HG02870 (cell line): Measurements from ENCODE around the gene SUPT20HL1.
"Not testable (repeated sequence)": the region's sequence is repeated elsewhere in the genome, so short reads cannot be mapped to it uniquely, and the experiment has no call there.

Experiments
- ATAC-seq: cut with Tn5 transposase; IDR thresholded peaks from one replicate; pipeline ENCODE4 v1.9.1; 2021; ENCODE audit warnings: mild to moderate bottlenecking, moderate library complexity; ENCODE audit not compliant: unreplicated experiment

Gene SUPT20HL1

DNA sequence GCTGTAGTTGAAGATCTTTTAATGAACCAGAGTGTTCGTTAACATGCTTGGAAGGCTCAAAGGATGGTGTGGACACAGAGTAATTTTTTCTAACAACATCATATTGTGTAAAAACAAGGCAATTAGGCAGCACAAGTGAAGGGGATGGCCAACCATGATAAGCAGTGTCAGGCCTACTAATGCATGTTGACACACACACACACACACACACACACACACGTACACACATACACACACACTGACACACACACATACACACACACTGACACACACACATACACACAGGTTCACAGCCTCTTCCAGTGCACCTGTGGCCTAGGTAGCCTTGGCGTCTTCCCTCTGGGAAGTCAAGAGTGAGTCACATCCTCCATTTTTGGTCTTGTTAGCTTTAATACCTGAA is at the start of gene SUPT20HL1:
TSS of gene SUPT20HL1 (plus strand) at position 368 of the 400 bp plus-strand sequence. CDS start 2,122 bp downstream, outside the sequence.
- no peak for ATAC-seq

DNA sequence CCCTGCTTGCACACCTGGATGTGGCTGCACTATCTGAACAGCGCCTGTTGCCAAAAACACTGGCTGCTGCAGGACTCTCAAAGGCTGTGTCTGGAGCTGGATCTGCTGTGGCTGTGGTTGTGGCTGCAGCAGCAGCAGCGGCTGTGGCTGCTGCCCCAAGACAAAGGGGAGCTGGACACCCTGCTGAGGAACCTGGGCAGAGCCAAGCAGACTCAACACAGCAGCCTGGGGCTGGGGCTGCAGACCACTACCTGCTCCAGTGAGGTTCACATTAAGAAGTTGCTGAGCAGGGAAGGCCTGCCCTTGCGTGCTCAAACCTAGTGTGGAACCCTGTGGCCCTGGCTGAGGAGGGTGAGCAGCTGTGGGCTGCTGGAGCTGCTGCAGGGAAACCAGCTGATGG is 49.5 kb upstream of the SUPT20HL1 start:
- ATAC-seq = not testable (repeated sequence)

DNA sequence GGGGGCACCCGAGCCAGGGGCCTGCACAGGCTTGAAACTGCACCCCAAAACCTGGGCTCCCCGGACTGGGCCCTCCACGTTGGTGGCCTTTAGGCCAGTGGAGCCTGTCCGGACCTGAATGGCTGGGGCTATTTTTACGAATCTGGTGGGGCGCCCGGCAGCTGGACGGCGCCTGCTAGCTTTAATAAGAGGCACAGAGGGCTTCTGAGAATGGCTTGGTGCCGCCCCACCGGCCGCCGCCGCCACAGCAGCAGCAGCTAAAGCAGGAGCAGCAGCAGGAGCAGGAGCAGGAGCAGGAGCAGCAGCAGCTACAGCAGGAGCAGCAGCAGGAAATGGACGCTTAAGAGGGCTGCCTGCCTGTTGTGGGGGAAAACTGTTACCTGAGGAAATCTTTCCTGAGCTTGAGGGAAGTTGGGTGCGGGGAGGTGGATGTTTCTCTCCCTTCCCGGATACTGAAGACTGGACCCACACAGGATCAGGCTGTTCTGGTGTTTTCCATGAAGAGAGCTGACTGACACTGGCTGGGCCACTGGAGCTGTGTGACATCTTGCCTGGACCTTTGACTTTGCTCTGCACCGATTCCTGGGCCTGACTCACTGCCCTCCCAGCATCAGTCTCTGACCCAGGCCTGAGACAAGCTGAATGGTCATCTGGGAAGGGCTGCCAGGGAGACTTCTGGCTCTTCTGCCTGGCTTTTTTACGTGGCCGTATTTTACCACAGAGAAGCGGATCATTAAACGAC is 48.8 kb upstream of the SUPT20HL1 start:
- not testable (repeated sequence) for ATAC-seq

DNA sequence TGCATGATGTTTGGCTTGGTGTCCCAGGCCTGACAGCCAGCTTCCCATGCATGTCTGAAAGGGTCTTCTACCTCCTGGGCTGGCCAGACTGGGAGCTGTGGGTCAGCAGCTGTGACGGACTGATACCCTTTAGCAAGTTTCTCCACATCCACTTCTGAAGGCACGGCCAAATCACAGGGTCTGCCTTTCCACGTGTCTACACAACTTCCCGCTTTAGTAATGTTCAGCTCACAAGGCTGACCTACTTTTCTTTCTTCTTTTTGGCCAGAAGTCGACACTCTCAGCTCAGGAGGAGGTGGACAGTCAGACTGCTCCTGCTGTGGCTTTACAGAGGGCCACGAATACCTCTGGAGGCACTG is 48.2 kb upstream of the SUPT20HL1 start:
- not testable (repeated sequence) for ATAC-seq

DNA sequence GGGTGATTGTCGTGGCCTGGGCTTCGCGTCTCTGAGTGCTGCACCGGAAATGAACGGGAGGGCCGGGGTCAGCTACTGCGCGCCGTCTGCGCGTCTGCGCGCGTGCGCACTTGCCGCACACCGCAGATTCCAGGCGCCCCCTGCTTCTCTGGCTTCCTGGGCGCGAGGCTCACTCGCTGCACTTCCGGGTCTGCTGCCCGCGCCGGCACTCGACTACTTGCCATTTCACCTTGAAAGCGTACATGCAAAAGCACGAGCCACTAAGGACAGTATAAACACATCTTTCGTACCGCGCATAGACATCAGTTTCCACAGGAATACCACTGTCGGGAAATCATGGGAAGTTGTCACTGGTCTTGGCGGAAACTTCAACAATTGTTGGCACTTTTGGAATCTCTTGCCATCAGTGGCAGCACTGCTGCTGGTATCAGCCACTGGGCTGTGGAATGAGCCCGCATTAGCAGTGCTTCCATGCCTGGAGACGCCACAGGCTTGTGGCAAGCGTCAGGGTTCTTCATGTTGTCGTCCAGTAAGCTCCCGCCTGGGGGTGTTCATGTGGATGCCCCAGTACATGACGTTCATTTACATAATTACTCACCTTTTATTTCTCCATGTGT is 46.3 kb upstream of the SUPT20HL1 start, which contains the start of gene SUPT20HL2:
TSS of gene SUPT20HL2 (minus strand) at position 51 of the 617 bp plus-strand sequence. CDS start 754 bp downstream, outside the sequence.
- no peak for ATAC-seq

DNA sequence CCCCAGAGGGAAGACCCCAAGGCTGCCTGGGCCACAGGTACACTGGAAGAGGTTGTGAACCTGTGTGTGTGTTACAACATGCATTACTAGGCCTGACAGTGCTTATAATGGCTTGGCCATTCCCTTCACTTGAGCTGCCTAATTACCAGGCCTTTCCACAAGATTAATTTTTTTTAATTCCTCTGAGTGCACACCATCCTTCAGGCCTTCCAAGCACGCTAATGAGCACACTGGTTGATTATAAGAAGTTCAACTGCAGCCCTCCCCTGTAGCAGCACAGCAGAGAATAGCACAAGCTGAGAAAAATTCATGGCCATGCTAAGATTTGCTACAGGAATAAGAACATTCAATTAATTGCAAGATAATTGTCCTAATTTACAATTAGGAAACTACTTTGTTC is 44.3 kb upstream of the SUPT20HL1 start:
- ATAC-seq = no peak

DNA sequence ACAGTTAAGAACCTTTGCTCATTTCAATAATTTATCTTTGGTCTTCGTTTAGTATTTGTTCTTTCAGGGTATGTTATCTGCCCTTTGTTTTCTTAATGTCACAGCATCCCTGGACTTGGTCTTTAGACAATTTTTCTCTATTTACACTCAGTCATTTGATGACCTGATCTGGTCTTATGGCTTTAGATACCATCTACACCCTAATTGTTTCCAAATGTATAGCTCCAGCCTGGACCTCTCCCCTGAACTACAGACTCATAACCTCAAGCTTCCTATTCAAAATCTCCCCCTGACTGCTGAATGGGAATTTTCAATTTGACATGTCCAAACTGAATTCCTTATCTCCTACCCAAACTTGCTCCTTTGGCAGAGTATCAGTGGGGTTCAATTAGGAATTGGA is 42.9 kb upstream of the SUPT20HL1 start:
- no peak for ATAC-seq

DNA sequence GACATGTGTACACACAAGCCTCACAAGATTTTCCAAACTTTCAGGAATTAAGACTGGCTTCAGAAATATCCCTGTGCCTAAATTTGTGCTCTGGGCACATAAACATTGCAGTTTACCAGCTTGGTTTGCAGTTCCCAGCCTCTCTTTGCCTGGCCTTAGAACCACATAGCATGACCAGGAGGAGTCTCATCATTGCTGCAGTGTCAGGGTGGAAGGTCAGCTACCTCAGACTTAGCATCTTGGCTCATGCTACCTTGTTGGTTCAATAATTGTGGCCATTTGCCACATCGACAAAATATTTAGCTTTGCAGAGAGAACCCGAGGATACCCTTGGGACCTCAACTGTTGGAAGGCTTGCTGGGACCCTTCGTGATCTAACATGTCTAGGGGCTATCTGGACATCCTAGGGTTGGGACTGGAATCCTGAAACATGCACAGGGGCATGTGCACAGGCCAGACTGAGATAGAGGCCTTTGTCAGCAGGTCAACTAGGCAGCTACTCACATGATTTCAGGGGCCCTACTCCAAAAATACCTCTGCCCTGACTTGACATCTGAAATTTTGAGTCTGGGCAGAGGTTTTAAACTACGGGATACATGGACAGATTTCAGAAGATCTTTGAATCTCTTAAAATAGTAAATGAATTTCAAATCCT is 38.6 kb upstream of the SUPT20HL1 start:
- ATAC-seq = no peak

DNA sequence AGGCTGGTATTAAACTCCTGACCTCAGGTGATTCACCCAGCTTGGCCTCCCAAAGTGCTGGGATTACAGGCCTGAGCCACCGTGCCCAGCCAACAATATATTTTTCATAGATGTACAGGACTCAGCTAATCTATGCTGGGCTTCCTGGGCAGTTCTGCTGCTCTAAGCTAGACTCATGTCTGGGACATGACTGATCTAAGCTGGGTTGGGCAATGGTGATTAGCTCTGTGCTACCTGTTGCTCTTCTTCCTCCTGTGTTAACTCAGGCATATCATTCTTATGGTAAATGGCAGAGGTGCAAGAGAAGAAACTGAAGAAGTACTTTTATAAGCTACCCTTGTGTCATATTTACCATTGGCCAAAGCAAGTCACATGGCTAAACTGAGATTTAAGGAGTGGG is 35.2 kb upstream of the SUPT20HL1 start:
- no peak for ATAC-seq

DNA sequence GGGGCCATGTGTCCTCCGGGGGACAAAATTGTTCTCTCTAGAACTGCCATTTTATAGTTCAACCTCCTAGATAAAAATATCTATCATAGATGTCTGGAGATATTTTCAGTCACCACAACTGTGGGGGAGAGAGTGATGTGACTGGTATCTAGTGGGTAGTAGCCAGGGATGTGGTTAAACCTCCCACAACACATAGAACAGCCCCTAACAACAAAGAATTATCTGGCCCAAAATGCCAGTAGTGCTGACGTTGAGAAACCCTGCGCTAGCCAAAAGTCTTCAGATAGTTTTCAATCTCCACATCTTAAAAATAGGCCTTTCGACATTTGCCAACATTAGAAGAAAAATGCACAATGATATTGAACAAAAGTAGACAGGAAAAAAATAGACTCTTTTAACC is 27.6 kb upstream of the SUPT20HL1 start:
- no peak for ATAC-seq

DNA sequence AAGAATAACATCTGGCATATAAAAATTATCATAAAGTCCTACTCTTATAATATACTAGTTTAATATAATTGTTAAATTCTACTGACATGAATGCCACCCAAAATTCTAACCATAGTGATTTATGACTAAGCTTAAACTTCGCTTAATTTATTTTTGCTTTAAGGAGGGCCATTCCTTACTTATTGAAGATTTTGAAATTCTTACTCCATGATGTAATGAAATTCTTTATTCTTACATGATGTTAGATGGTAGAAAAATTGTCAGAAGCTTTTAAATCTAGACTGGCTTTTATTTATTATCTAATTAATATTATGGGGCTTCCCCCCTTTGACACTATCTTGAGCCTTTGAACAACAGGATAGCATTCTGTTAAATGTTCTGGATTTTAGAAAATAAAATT is 27.1 kb upstream of the SUPT20HL1 start:
- no peak for ATAC-seq

DNA sequence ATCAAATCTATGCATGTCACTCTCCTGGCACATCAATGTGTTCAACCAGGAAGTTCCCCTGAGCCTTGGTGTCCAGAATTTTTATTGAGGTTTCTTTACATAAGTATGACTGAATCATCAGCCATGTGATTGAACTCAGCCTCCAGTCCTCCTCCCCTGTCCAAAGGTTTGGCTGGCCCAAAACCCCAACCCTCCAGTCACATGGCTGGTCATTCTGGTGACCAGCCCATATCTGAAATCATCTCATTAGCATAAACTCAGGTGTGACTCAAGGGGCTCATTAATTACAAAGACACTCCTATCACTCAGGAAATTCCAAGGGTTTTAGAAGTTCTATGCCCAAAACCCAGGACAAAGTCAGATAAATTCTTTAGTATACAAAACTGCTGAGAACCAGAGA is 26.0 kb upstream of the SUPT20HL1 start:
- ATAC-seq = no peak

DNA sequence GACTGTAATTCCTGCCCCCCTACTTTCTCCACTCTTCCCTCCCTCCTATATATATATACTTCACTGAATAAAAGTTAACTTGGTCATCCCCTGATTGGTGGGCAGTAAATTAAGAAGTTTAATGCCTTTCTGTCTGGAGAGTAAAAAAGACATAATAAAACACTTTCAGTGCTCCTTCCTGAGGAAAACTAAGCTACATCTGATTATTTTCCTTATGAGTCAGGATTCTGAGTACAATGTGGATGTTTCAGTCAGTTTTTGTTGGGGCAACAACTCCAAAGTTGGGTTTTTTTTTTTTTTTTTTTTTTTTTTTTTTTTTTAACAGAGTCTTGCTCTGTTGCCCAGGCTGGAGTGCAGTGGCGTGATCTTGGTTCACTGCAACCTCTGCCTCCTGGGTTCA is 24.6 kb upstream of the SUPT20HL1 start:
- ATAC-seq = no peak

DNA sequence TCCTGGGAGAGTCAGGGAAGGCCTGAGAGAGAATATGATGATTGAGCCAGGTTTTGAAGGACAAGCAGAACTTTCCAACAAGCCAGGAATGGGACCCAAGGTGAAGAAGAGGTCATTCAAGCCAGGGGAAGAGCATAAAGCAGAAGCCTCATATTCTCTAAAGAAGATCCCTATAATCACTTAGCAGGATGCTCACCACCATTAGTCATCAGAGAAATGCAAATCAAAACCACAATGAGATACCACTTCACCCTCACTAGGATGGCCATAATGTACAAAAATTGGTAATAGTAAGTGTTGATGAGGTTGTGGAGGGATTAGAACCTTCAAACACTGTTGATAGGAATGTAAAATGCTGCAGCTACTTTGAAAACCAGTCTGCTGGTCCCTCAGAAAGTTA is 20.5 kb upstream of the SUPT20HL1 start:
- no peak for ATAC-seq

DNA sequence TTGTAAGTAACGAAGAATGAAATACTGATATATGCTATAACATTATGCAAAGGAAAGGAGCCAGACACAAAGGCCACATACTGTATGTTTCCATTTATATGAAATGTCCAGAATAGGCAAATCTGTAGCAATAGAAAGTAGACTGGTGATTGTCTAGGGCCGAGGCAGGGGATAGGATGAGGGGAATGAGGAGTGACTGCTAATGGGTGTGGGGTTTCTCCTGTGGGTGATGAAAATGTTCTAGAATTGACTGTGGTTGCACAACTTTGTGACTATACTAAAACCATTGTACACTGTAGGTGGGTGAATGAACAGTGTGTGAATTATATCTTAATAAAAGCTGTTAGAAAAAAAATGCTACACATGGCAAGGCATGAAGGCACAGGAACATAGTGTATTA is 19.9 kb upstream of the SUPT20HL1 start:
- ATAC-seq = no peak

DNA sequence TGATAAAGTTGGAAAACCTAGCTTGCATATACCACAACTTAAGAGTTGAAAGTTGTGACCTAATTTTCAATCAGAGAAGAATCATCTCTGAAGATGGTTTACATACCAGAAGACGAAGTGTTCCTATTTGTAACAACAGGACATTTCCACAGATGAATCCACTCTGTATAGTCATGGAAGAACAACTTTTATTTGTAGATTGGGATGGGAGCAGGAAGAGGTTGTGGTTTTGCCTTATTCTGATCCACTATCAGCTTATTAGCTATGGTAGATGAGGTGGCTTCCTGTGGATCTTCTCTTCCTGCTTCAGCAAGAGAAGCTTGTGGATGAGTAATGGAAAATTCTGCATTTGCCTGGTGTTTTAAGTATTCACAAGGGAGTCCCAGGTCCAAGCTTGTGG is 18.6 kb upstream of the SUPT20HL1 start:
- no peak for ATAC-seq

DNA sequence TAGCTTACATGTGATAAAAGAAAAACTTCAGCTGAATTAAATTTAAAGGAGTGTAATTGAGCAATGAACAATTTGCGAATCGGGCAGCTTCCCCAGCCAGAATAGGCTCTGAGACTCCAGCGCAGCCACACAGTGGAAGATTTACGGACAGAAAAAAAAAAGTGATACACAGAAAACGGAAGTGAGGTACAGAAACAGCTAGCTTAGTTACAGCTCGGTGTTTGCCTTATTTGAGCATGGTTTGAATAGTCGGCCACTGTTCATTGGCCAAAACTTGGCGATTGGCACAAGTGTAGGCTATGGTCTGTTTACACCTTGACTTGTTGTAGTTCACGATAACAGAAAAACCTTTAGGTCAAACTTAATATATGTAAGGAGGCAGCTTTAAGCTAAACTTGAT is 16.7 kb upstream of the SUPT20HL1 start:
- peak; percentile 81 for ATAC-seq

DNA sequence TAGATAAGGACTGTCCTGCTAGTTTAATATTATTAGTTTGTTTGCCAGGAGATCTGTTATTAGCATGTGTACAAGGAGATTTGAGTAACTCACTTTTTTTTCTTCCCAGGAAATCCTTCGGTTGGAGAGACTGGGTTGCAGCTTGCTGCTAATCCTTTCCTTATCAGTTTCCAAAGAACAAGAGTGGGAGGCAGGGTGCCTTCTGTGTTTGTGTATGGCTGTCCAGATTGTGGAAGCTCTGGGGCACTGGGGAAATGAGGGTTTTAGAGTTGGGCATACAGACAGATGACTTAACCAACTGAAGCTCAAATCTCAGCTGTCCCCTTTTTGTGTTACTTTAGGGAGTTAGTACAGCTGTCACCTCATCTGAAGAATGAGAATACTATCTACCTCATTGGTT is 12.6 kb upstream of the SUPT20HL1 start:
- ATAC-seq = no peak

DNA sequence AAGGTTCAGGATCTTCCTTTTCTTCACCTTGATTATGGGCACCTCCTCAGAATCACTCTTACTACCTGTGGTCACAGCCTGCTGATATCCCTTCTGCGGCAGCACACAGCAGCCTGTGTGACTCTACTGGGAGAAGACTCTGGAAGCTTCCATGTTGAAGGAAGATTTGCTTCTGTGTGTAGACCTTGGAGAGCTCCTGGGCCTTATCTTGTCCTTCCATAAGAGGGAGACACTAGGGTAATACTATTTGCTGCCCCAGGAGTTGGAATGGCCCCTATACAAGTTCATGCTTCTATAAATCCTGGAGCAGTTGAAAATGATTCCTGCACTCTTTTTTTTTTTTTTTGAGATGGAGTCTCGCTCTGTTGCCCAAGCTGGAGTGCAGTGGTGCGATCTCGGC is 10.2 kb upstream of the SUPT20HL1 start:
- ATAC-seq = no peak

DNA sequence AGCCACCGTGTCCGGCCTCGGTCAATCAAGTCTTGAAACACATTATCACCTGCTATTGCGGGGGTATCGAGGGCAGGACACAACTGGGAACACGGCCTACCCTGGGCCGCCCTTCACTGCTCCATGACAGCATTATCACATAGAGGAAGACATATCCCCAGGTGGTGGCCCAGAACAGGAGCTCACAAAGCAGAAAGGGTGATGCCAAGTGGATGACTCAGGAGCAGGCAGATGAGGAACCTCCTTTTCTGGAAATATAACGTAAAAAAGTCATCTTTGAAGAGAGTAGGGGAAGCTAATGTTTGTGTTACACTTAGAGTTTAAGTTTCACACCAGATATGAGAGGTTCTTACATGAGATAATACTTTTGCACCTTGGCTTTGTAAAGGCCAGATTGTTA is 5.3 kb upstream of the SUPT20HL1 start:
- no peak for ATAC-seq

DNA sequence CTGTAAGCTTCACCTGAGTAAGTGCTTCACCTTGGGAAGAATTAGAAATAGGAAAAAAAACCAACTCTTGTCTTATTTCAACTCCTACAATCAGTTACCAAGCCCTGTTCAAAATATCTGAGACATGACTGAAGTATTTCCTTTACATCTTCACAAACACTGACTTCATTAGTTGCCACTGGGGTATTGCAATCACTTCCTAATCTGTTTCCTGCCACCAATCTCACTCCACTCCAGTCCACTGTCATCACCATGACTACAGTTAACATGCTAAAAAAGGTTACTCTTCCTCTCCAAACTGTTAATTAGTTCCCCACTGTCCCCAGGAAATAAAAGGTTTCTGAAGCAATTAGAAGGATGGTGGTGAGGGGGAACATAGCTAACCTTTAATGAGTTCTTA is 3.3 kb upstream of the SUPT20HL1 start:
- ATAC-seq = no peak

DNA sequence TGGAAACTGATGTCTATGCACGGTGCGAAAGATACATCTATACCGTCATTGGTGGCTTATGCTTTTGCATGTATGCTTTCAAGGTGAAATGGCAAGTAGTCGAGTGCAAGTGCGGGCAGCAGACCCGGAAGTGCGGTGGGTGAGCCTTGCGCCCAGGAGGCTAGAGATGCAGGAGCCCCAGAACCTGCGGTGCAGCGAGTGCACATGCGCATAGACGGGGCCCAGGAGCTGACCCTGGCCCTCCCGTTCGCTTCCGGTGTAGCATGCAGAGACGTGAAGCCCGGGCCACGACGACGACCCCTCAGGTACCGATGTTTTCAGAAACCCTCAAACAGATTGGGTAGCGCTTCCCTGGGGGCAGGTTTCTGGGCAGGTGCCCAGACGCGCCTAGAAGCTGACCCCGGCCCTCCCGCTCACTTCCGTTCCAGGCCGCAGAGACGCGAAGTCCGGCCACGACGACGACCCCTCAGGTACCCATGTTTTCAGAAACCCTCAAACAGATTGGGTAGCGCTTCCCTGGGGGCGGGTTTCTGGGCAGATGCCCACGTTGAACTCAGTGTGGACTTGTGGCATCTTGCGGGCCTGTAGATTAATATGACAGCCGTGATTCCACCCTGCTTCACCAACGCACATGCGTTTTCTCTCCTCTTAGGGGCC is 1.8 kb downstream of the SUPT20HL1 start:
- not testable (repeated sequence) for ATAC-seq
